ENCODE data around the gene CASZ1.

GRCh38 chr1:10691740-10692125 is 104.7 kb downstream of the CASZ1 start:
- TF ChIP-seq CTCF (IDR thresholded peaks at IDR 0.05): no peak
- TF ChIP-seq POLR2A (IDR thresholded peaks at IDR 0.05): no peak

Data from adrenal gland (tissue), 5 donors.